ENCODE measurements around the gene ANKRD55.
A peak's percentile ranks its signal among the peaks of the same experiment; 100 is the strongest.

The ANKRD55 gene

GRCh38 chr5:56072863-56073766 lies 160.0 kb downstream of the ANKRD55 start:
- no peak for DNase-seq

- no peak for DNase-seq
Measured at GRCh38 chr5:56071470-56071869, 161.7 kb downstream of the ANKRD55 start.

- DNase-seq = peak in 1 of 2 donors; percentile 60
Measured at GRCh38 chr5:56070851-56071465, 162.2 kb downstream of the ANKRD55 start.

- no peak for DNase-seq
Measured at GRCh38 chr5:56069652-56070226, 163.4 kb downstream of the ANKRD55 start.

- DNase-seq = no peak
Measured at GRCh38 chr5:56066931-56067450, 166.1 kb downstream of the ANKRD55 start.

GRCh38 chr5:56064984-56065383 lies 168.1 kb downstream of the ANKRD55 start:
- no peak for DNase-seq

GRCh38 chr5:56060276-56061110 lies 172.6 kb downstream of the ANKRD55 start:
- DNase-seq = peak; percentile 9 to 39

- DNase-seq = no peak
Measured at GRCh38 chr5:56059854-56060253, 173.3 kb downstream of the ANKRD55 start.

- DNase-seq = no peak
Measured at GRCh38 chr5:56056875-56057274, 176.3 kb downstream of the ANKRD55 start.

- no peak for DNase-seq
Measured at GRCh38 chr5:56055859-56056258, 177.3 kb downstream of the ANKRD55 start.

GRCh38 chr5:56055287-56055686 lies 177.8 kb downstream of the ANKRD55 start:
- DNase-seq = no peak

- DNase-seq = no peak
Measured at GRCh38 chr5:56054666-56055065, 178.5 kb downstream of the ANKRD55 start.

GRCh38 chr5:56053363-56053762 lies 179.8 kb downstream of the ANKRD55 start:
- no peak for DNase-seq

GRCh38 chr5:56052735-56053134 lies 180.4 kb downstream of the ANKRD55 start:
- no peak for DNase-seq

- DNase-seq = peak in 1 of 2 donors; percentile 38
Measured at GRCh38 chr5:56050551-56051255, 182.4 kb downstream of the ANKRD55 start.

All from CD4-positive, alpha-beta T cell treated with Interferon alpha-2 for 1 hour (primary cell).